NB4 (cell line): Measurements from ENCODE around the gene FLT1.

Experiments used
- CTCF ChIP-seq: IDR thresholded peaks from one replicate; pipeline ENCODE4 v1.5.1; 2012; ENCODE audit warnings: low read depth, low read length
- POLR2A ChIP-seq: IDR thresholded peaks from 2 replicates; pipeline ENCODE4 v1.6.1; 2011; ENCODE audit warnings: mild to moderate bottlenecking; ENCODE audit not compliant: insufficient read length; ENCODE audit errors: extremely low read depth

- no peak for TF ChIP-seq CTCF
- TF ChIP-seq POLR2A, result no peak
These were observed 33.5 kb upstream of the FLT1 start for GRCh38 chr13:28528388-28528787.
